Inferior parietal cortex (tissue), 1 donor: ENCODE results near the gene E2F2.

Experiments
- DNase-seq: peaks from one replicate; pipeline ENCODE4 v3.0.0-alpha.2; 2016; ENCODE audit errors: extremely low spot score

Gene E2F2

DNA sequence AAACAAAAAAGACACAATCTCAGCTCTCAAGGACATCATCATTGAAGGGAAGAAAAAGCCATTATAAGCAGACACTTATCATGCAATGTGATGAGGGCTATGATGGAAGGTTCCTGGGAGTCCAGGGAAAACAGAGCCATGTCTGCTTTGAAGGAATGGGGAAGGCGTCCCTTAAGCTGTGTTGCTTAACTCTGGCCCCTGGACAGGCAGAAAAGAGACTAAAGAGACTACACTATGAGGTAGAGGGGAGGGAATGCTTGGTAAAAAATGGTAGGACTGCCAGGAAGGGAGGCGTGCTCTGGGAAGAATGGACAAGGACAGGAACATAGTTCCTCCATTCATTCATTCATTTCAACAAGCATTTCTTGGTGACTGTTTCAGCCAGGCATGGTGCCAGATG lies 68.3 kb downstream of the E2F2 start:
- no peak for DNase-seq

DNA sequence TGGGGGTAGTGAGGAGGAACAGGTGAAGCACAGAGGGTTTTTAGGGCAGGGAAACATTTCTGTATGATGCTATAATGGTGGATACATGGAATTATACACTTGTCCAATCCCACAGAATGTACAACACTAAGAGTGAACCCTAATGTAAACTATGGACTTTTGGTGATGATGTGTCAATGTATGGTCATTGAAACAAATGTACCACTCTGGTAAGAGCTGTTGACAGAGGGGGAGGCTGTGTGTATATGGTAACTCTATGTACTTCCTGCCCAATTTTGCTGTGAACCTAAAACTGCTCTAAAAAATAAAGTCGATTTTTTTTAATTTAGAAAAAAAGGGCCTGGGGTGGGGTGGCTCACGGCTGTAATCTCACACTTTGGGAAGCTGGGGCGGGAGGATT lies 70.0 kb downstream of the E2F2 start:
- no peak for DNase-seq

DNA sequence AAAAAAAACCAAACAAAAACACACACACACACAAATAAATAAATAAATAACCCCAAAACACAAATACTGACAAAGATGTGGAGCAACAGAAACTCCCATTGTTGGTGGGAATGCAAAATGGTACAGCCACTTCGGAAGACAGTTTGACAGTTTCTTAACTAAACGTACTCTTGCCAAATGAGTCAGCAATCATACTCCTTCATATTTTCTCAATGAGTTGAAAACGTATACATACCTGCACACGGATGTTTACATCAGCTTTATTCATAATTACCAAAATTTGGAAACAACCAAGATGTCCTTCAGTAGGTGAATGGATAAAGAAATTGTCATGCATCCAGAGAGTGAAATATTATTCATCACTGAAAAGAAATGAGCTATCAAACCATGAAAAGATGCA lies 70.5 kb downstream of the E2F2 start:
- no peak for DNase-seq

DNA sequence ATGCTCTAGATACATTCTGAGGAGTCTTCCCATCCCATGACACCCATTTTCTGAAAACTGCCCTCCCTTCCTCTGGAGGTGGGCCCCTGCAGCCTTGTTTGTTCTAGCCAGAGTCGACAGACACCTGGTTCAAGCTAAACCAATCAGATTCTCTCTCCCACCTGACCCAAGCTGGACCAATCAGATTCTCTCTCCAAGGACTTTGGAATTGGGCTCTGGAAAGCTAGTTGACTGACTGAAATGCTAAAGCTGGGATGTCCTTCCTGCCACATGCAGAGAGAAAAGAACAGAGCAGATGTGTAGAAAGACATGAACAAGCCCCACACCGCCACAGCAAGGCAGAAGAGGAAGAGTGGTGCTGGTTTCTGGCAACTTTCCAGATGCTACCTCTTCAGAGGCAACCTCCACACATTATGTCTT lies 71.7 kb downstream of the E2F2 start:
- no peak for DNase-seq
